HFFc6 (cell line): ENCODE data around the gene H2AZ1. TPM values are rescaled to one million over a fixed set of nuclear protein-coding genes. Genes with fewer than 3 reads are reported as not detected.

Experiments used
- DNase-seq: peaks from one replicate; pipeline ENCODE4 v3.0.0-alpha.2; 2018
- H3K27ac Mint-ChIP-seq: 2 replicates; pipeline ENCODE4 v1.8.0; 2020; ENCODE audit warnings: mild to moderate bottlenecking, mixed read lengths
- H3K27me3 Mint-ChIP-seq: 2 replicates; pipeline ENCODE4 v1.8.0; 2021; ENCODE audit warnings: mild to moderate bottlenecking, moderate library complexity, mixed read lengths; ENCODE audit not compliant: insufficient read depth
- H3K36me3 Mint-ChIP-seq: 2 replicates; pipeline ENCODE4 v1.8.0; 2021; ENCODE audit warnings: low read depth, mixed read lengths
- H3K4me1 Mint-ChIP-seq: 2 replicates; pipeline ENCODE4 v1.8.0; 2020; ENCODE audit warnings: low read depth, mixed read lengths
- H3K4me3 Mint-ChIP-seq: 2 replicates; pipeline ENCODE4 v1.8.0; 2020; ENCODE audit warnings: mild to moderate bottlenecking, moderate library complexity, mixed read lengths
- H3K9me3 Mint-ChIP-seq: 2 replicates; pipeline ENCODE4 v1.8.0; 2020; ENCODE audit warnings: mild to moderate bottlenecking, mixed read lengths
- total RNA-seq, 6 experiments: library from RNA; stranded (reverse); fragmentation: NEBNext Ultra II Directional; extraction: Animal tissue kit (Norgen Biotek cat#: 25700); gene quantifications; 2 replicates in 1 of 6; 3 replicates in 5 of 6; pipeline ENCODE4 v1.2.3, GENCODE V29; 2021
- TF ChIP-seq, protein P1 (sequence below): fragments of 200-600 bp; sonication (generic); IDR thresholded peaks from 2 replicates; pipeline ENCODE4 v1.5.0; 2021; ENCODE audit warnings: antibody characterized with exemption, mild to moderate bottlenecking

The H2AZ1 gene
- total RNA-seq, 6 experiments from 2014 or later, result 430 to 691 (median 565) TPM

DNA sequence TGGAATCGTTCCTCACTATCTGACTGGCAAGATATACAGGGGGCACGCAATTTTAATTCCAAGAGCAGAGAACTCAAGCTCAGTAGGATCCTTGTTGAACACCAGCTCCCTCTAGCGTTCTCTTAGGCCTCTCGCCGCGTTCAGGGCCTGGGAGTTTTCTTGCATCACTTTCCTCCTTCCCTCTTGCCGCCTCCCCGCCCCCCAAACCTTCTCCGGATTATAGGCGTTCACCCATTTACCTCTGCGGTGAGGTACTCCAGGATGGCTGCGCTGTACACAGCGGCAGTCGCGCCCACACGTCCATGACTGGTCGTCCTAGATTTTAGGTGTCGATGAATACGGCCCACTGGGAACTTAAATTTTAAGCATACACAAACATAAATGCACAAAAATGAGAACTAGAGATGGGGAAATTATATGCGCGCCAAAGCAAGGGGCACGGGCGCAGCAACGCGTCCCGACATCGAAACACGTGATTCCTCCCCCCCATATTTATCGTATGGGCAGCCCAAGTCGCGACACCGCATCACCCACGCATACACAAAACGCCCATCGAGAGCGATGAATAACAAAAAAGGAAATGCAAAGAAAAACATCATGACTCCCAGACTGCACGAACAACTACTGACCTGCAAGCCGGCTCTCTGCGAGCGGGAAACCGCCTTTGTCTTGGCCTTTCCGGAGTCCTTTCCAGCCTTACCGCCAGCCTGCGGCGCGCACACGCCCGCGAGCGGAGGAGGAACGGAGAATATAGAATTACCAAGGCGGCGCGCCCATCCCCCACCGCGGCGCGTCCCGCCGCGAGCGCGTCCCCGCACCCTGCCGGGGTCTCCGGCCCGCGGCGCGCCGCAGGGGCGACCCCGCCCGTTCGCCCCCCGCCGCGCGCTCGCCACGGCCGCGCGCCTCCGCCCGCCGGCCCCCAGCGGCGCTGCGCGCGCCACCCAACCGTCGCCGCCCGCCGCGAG, 759 bp downstream of the H2AZ1 start:
- no peaks in the 10 kb centered on the region for H3K9me3 Mint-ChIP-seq

DNA sequence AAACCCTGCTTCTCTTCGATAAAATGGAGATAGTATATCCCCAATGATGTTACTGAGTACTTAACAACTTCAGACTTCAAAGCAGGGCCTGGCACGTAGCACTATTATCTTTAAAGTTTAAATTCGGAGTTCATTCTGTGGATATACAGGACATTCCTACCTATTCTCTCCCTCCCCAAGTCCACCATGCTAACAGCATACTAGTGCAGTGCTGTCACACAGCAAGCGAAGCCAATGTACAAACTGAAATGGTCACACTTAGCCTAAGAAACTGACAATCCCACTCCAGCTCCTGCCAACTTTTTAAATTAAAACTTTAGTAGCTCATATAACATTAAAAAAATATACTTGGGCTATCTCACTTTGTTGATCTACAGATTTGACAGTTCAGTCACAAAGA, 2.5 kb downstream of the H2AZ1 start:
- Mint-ChIP-seq H3K27ac (peak overlapping the region; percentile 97), H3K4me3 (no peak overlapping the region), H3K36me3 (peaks cover 39% of the 10 kb centered on the region), H3K27me3 (peaks cover 8% of the 10 kb centered on the region), H3K9me3 (no peaks in the 10 kb centered on the region), H3K4me1 (peaks cover 52% of the 10 kb centered on the region)
- no peak for DNase-seq
- TF ChIP-seq, protein P1, sequence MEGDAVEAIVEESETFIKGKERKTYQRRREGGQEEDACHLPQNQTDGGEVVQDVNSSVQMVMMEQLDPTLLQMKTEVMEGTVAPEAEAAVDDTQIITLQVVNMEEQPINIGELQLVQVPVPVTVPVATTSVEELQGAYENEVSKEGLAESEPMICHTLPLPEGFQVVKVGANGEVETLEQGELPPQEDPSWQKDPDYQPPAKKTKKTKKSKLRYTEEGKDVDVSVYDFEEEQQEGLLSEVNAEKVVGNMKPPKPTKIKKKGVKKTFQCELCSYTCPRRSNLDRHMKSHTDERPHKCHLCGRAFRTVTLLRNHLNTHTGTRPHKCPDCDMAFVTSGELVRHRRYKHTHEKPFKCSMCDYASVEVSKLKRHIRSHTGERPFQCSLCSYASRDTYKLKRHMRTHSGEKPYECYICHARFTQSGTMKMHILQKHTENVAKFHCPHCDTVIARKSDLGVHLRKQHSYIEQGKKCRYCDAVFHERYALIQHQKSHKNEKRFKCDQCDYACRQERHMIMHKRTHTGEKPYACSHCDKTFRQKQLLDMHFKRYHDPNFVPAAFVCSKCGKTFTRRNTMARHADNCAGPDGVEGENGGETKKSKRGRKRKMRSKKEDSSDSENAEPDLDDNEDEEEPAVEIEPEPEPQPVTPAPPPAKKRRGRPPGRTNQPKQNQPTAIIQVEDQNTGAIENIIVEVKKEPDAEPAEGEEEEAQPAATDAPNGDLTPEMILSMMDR, result no peak

More for the DNA sequence above, 759 bp downstream of the H2AZ1 start:
- peak; percentile 90 for DNase-seq
- H3K4me3 Mint-ChIP-seq, result no peak overlapping the region
- TF ChIP-seq, protein P1, result peak; percentile 86
- H3K27ac Mint-ChIP-seq, result no peak overlapping the region
- peaks cover 8% of the 10 kb centered on the region for H3K27me3 Mint-ChIP-seq
- H3K36me3 Mint-ChIP-seq, result peaks cover 23% of the 10 kb centered on the region
- peaks cover 38% of the 10 kb centered on the region for H3K4me1 Mint-ChIP-seq

DNA sequence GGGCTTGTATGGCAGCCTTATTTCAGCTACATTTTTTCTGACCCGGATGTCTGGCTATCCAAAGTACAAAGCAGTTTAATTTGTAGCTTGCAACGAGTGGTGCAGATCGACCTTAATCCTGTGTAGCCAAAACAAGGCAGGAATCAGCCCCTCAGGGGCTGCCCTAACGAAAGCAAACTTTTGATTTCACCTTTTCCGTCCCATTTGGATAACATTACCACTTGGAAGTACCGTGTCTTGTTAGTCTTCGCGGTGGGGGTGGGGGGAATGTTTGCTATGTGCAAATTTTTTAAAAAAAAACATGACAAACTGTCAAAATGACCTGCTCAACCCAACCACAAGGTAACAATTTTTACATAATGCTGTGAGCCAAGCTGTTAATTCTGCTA, 2.9 kb downstream of the H2AZ1 start:
- TF ChIP-seq, protein P1, result no peak
- Mint-ChIP-seq H3K27ac (peak overlapping the region; percentile 97), H3K27me3 (peaks cover 8% of the 10 kb centered on the region), H3K9me3 (no peaks in the 10 kb centered on the region), H3K4me1 (peaks cover 49% of the 10 kb centered on the region), H3K4me3 (no peak overlapping the region), H3K36me3 (peaks cover 39% of the 10 kb centered on the region)
- DNase-seq, result no peak

DNA sequence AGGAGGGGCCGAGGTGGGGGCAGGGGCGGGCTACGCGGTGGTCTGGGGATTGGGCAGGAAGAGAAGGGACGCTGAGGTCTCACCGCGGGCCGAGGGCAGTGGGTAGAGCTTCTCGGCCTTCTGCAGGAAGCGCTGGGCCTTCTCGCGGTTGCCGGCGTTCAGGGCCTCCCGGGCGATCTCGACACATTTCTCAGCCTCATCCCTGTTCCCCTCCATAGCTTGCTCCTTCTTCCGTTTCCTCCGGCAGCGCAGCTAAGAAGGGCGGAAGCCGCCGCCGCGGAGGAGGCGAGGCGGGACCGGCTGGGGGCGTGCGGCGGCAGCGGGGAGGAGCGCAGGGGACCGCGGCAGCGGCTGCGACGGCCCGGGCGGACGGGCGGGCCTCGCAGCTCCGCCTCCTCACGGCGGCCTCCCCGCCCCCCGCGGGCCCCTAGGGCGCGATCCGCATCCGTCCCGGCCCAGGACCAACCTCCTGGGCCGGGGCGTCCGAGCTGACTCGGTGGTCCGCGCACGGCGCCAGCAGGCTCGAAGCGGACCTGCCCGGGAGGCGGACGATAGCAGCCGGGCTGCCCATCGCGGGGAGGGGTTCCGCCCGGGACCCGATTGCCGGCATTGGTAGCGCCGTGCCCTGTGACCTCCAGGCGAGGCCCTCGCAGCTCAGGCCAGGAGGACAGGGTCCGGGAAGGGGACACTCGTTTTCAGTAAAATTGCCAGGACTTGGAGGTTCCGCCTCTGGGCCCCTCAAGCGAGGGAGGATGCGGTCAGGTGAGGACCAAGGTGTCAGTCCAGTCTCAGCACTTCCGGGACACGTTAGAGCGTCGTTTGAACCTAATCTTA, 3.5 kb downstream of the H2AZ1 start, which contains the start of gene DNAJB14:
TSS of gene DNAJB14 (minus strand) at position 263 of the 834 bp plus-strand sequence. CDS start at position 216, 47 bp downstream.
- Mint-ChIP-seq H3K4me1 (peaks cover 45% of the 10 kb centered on the region), H3K9me3 (no peaks in the 10 kb centered on the region), H3K27ac (peak within 1 kb of the TSS; percentile 98), H3K36me3 (peaks cover 39% of the 10 kb centered on the region), H3K4me3 (peak within 1 kb of the TSS; percentile 100), H3K27me3 (peaks cover 8% of the 10 kb centered on the region)
- peak; percentile 67 for DNase-seq
- TF ChIP-seq, protein P1, result no peak

DNA sequence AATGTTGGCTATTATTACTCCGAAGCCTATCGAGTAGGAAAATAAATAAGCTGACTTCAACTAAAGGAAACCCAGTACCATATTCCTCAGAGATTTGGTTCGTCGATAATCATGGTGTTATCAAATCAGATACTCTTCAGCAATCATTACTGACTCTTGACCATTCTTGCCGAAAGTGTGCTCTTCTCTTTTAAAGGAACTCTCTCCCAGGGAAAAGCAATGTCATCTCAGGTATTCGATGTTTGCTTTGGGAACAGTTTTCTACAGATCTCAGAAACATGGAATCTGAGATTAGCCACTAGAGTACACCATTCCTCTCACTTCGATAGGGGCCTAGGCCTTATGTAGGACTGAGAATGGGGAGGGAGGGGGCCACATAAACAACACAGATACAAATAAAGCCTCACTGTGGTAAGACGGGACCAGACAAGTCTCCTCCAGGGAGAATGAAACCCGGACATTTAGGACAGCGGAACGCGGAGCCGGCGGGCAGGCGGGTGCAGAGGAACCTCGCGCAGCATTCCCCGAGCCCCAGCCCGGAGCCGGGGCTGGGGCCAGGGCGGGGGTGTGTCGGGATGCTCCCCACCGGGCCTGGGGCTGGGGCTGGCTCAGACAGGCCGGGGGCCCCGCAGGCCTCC, 4.2 kb downstream of the H2AZ1 start:
- H3K4me3 Mint-ChIP-seq, result peak overlapping the region; percentile 100
- no peaks in the 10 kb centered on the region for H3K9me3 Mint-ChIP-seq
- TF ChIP-seq, protein P1, result no peak; the same call in 1 of the 2 replicates
- peaks cover 43% of the 10 kb centered on the region for H3K36me3 Mint-ChIP-seq
- H3K27ac Mint-ChIP-seq, result peak overlapping the region; percentile 98
- H3K27me3 Mint-ChIP-seq, result peaks cover 8% of the 10 kb centered on the region
- H3K4me1 Mint-ChIP-seq, result peaks cover 45% of the 10 kb centered on the region
- no peak for DNase-seq
